ENCODE data around the gene CA5A.
"Not testable (repeated sequence)": the region's sequence is repeated elsewhere in the genome, so short reads cannot be mapped to it uniquely, and the experiment has no call there.

CA5A gene

GRCh38 chr16:87924041-87924810 is 12.1 kb downstream of the CA5A start:
- DNase-seq (ENCODE audit: low read depth, low spot score) = no peak

GRCh38 chr16:87922250-87922871 is 14.0 kb downstream of the CA5A start:
- no peak for DNase-seq (ENCODE audit: low read depth, low spot score)

GRCh38 chr16:87921236-87921773 is 15.0 kb downstream of the CA5A start:
- DNase-seq (ENCODE audit: low read depth, low spot score) = no peak

- DNase-seq (ENCODE audit: low read depth, low spot score) = no peak
These were observed 16.7 kb downstream of the CA5A start for GRCh38 chr16:87919681-87919994.

- DNase-seq (ENCODE audit: low read depth, low spot score) = no peak
These were observed 17.3 kb downstream of the CA5A start for GRCh38 chr16:87918866-87919680.

GRCh38 chr16:87918338-87918737 is 18.0 kb downstream of the CA5A start:
- no peak for DNase-seq (ENCODE audit: low read depth, low spot score)

- DNase-seq (ENCODE audit: low read depth, low spot score) = no peak
These were observed 18.8 kb downstream of the CA5A start for GRCh38 chr16:87917503-87917902.

GRCh38 chr16:87914812-87915211 is 21.5 kb downstream of the CA5A start:
- DNase-seq (ENCODE audit: low read depth, low spot score) = no peak

- DNase-seq (ENCODE audit: low read depth, low spot score) = not testable (repeated sequence)
These were observed 22.2 kb downstream of the CA5A start for GRCh38 chr16:87914021-87914725.

GRCh38 chr16:87912691-87913090 is 23.6 kb downstream of the CA5A start:
- DNase-seq (ENCODE audit: low read depth, low spot score) = not testable (repeated sequence)

GRCh38 chr16:87911106-87911763 is 25.1 kb downstream of the CA5A start:
- not testable (repeated sequence) for DNase-seq (ENCODE audit: low read depth, low spot score)

- peak; percentile 65 for DNase-seq (ENCODE audit: low read depth, low spot score)
These were observed 27.0 kb downstream of the CA5A start for GRCh38 chr16:87909203-87909935.

- not testable (repeated sequence) for DNase-seq (ENCODE audit: low read depth, low spot score)
These were observed 28.2 kb downstream of the CA5A start for GRCh38 chr16:87908101-87908500.

GRCh38 chr16:87905521-87905920 is 30.8 kb downstream of the CA5A start:
- not testable (repeated sequence) for DNase-seq (ENCODE audit: low read depth, low spot score)

- DNase-seq (ENCODE audit: low read depth, low spot score) = not testable (repeated sequence)
These were observed 31.4 kb downstream of the CA5A start for GRCh38 chr16:87904963-87905362.

- DNase-seq (ENCODE audit: low read depth, low spot score) = not testable (repeated sequence)
These were observed 35.8 kb downstream of the CA5A start for GRCh38 chr16:87900489-87900888.

GRCh38 chr16:87897521-87898505 is 38.5 kb downstream of the CA5A start:
- DNase-seq (ENCODE audit: low read depth, low spot score) = peak; percentile 21

GRCh38 chr16:87896924-87897520 is 39.3 kb downstream of the CA5A start:
- not testable (repeated sequence) for DNase-seq (ENCODE audit: low read depth, low spot score)

All from activated CD4-positive, CD25-positive, alpha-beta regulatory T cell treated with anti-CD3 and anti-CD28 coated beads, Interleukin-2, amount 50 U/mL, for 16 hours (primary cell).